ENCODE results near the gene THBS3. TPM values are rescaled to one million over a fixed set of nuclear protein-coding genes. Genes with fewer than 3 reads are reported as not detected.

THBS3 gene
- total and polyA plus RNA-seq, 9 of the 15 experiments (the other 6 are each of a cell fraction or from before 2014, with no cell fraction given): 0.59 to 8.3 (median 3.2) TPM

DNA sequence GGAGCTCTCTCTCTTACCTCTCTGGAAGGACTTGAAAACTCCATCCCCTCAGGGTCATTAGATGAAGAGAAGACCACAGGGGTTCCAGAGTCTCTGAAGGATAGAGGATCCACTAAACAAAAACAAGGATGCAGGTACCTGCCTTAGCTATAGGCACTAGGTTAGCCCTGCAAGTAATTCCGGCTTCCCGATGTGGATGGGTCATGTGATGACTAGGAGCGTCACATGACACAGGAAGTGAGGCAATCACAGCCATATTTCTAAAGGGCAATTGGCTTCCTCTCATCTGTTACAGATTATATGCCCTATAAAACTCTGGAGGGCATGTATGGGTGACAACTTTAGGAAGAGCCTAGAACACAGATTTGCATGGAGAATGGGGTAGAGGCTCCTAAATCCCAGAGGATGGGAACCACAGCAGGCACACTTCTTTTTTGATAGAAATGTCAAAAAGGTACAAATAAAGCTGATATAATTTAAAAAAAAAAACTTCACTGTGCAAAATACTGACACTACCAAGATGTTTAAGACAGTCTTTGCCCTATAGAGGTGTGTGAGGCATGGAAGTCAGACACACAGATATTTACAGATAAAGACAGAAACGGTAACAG lies 33.5 kb upstream of the THBS3 start (continued):
- no peak for TF ChIP-seq ZNF12 (CRISPR knock-in tag; IDR thresholded peaks at IDR 0.05)
- TF ChIP-seq, protein P1, sequence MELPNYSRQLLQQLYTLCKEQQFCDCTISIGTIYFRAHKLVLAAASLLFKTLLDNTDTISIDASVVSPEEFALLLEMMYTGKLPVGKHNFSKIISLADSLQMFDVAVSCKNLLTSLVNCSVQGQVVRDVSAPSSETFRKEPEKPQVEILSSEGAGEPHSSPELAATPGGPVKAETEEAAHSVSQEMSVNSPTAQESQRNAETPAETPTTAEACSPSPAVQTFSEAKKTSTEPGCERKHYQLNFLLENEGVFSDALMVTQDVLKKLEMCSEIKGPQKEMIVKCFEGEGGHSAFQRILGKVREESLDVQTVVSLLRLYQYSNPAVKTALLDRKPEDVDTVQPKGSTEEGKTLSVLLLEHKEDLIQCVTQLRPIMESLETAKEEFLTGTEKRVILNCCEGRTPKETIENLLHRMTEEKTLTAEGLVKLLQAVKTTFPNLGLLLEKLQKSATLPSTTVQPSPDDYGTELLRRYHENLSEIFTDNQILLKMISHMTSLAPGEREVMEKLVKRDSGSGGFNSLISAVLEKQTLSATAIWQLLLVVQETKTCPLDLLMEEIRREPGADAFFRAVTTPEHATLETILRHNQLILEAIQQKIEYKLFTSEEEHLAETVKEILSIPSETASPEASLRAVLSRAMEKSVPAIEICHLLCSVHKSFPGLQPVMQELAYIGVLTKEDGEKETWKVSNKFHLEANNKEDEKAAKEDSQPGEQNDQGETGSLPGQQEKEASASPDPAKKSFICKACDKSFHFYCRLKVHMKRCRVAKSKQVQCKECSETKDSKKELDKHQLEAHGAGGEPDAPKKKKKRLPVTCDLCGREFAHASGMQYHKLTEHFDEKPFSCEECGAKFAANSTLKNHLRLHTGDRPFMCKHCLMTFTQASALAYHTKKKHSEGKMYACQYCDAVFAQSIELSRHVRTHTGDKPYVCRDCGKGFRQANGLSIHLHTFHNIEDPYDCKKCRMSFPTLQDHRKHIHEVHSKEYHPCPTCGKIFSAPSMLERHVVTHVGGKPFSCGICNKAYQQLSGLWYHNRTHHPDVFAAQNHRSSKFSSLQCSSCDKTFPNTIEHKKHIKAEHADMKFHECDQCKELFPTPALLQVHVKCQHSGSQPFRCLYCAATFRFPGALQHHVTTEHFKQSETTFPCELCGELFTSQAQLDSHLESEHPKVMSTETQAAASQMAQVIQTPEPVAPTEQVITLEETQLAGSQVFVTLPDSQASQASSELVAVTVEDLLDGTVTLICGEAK (IDR thresholded peaks at IDR 0.05): peak; percentile 94
- TF ChIP-seq, protein P1 (CRISPR knock-in tag; IDR thresholded peaks at IDR 0.05): no peak
- no peak for TF ChIP-seq ZSCAN29 (IDR thresholded peaks at IDR 0.05)
- TF ChIP-seq MCM7 (IDR thresholded peaks at IDR 0.05): no peak
- no peak for TF ChIP-seq PPARD (CRISPR knock-in tag; IDR thresholded peaks at IDR 0.05)
- no peak for TF ChIP-seq EP300 (IDR thresholded peaks at IDR 0.05; ENCODE audit: low read length)
- TF ChIP-seq, protein P2, sequence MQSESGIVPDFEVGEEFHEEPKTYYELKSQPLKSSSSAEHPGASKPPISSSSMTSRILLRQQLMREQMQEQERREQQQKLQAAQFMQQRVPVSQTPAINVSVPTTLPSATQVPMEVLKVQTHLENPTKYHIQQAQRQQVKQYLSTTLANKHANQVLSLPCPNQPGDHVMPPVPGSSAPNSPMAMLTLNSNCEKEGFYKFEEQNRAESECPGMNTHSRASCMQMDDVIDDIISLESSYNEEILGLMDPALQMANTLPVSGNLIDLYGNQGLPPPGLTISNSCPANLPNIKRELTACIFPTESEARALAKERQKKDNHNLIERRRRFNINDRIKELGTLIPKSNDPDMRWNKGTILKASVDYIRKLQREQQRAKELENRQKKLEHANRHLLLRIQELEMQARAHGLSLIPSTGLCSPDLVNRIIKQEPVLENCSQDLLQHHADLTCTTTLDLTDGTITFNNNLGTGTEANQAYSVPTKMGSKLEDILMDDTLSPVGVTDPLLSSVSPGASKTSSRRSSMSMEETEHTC (IDR thresholded peaks at IDR 0.05): peak; percentile 70; the same call in 1 of the 2 replicates
- TF ChIP-seq KDM5B (IDR thresholded peaks at IDR 0.05; ENCODE audit: insufficient replicate concordance, low read depth, low read length): no peak
- TF ChIP-seq RBM34 (IDR thresholded peaks at IDR 0.05; ENCODE audit: borderline replicate concordance, insufficient read depth, low read length): no peak
- no peak for TF ChIP-seq SRF (CRISPR knock-in tag; IDR thresholded peaks at IDR 0.05)
- no peak for TF ChIP-seq XRCC3 (IDR thresholded peaks at IDR 0.05)
- no peak for TF ChIP-seq L3MBTL2 (IDR thresholded peaks at IDR 0.05)
- TF ChIP-seq CEBPB (tag; IDR thresholded peaks at IDR 0.05): peak; percentile 88
- no peak for TF ChIP-seq SMAD2 (IDR thresholded peaks at IDR 0.05; ENCODE audit: low read depth, low read length)
- no peak for TF ChIP-seq ZNF586 (CRISPR knock-in tag; conservative IDR thresholded peaks at IDR 0.05)
- no peak for TF ChIP-seq ZBTB8A (IDR thresholded peaks at IDR 0.05; ENCODE audit: partially characterized antibody)
- no peak for TF ChIP-seq NCOA2 (IDR thresholded peaks at IDR 0.05; ENCODE audit: partially characterized antibody in 2 of 2)
- no peak for TF ChIP-seq MCM5 (IDR thresholded peaks at IDR 0.05; ENCODE audit: low read depth)
- no peak for TF ChIP-seq ZFX (CRISPR knock-in tag; IDR thresholded peaks at IDR 0.05)
- TF ChIP-seq KDM4B (IDR thresholded peaks at IDR 0.05; ENCODE audit: borderline replicate concordance in 2 of 2, low read depth in 1 of 2): peak in 1 of 2 experiments; percentile 72; a peak in 1 of 4 replicates
